IMR-90 (cell line): ENCODE data around the gene MPP4. TPM values are rescaled to one million over a fixed set of nuclear protein-coding genes. Genes with fewer than 3 reads are reported as not detected.

Experiments used
- ATAC-seq: fragments of 200-7000 bp; cut with Tn5 transposase; 2 replicates; pipeline ENCODE4 v1.9.1; 2020; ENCODE audit warnings: low read depth, mild to moderate bottlenecking, moderate library complexity
- BruUV-seq: library from RNA; stranded (reverse); fragments of 400-500 nt; replicated peaks from 2 replicates; lab custom pipeline; 2021; lab: Mats Ljungman, UMichigan
- CTCF ChIA-PET: fragments of 300-600 bp; formaldehyde crosslinking; extraction: SDS; loops from one replicate; lab custom pipeline; 2021; ENCODE audit warnings: antibody characterized with exemption; lab: Yijun Ruan, JAX
- POLR2A ChIA-PET: fragments of 300-600 bp; sonication (Branson Sonifier 250); formaldehyde crosslinking; loops from one replicate; lab custom pipeline; 2022; ENCODE audit warnings: antibody characterized with exemption; ENCODE audit not compliant: unreplicated experiment; lab: Charles Lee
- DNase-seq: peaks from one replicate; pipeline ENCODE4 v3.0.0; 2013
- H2AFZ ChIP-seq: replicated peaks from 2 replicates; pipeline ENCODE3; 2013; ENCODE audit warnings: low read length, mild to moderate bottlenecking; ENCODE audit not compliant: poor library complexity
- H2AK5ac ChIP-seq: 2 replicates; pipeline ENCODE4 v1.6.1; 2013; ENCODE audit warnings: low read depth, low read length, inconsistent platforms
- H2AK9ac ChIP-seq: replicated peaks from 2 replicates; pipeline ENCODE3; 2013; ENCODE audit warnings: mild to moderate bottlenecking, low read depth, low read length, moderate library complexity; ENCODE audit not compliant: poor library complexity
- H2BK120ac ChIP-seq: 2 replicates; pipeline ENCODE4 v1.6.1; 2013; ENCODE audit warnings: low read depth, low read length, inconsistent platforms
- H2BK15ac ChIP-seq: 3 replicates; pipeline ENCODE4 v1.6.1; 2013; ENCODE audit warnings: low read depth, low read length, inconsistent platforms
- H2BK20ac ChIP-seq: 2 replicates; pipeline ENCODE4 v1.6.1; 2013; ENCODE audit warnings: low read depth, mild to moderate bottlenecking, inconsistent platforms, low read length, moderate library complexity
- H2BK5ac ChIP-seq: 2 replicates; pipeline ENCODE4 v1.6.1; 2013; ENCODE audit warnings: mild to moderate bottlenecking, low read depth, low read length, inconsistent platforms; ENCODE audit not compliant: poor library complexity, severe bottlenecking
- H3K14ac ChIP-seq: replicated peaks from 2 replicates; pipeline ENCODE4 v1.6.1; 2013; ENCODE audit warnings: low read depth, low read length, inconsistent platforms
- H3K18ac ChIP-seq: 2 replicates; pipeline ENCODE4 v1.6.1; 2013; ENCODE audit warnings: low read depth, low read length, control low read depth
- H3K23ac ChIP-seq: 2 replicates; pipeline ENCODE4 v1.6.1; 2013; ENCODE audit warnings: low read depth, low read length, inconsistent platforms
- H3K27ac ChIP-seq: 2 replicates; pipeline ENCODE4 v1.5.1; 2013; ENCODE audit warnings: mild to moderate bottlenecking, control low read depth, low read length; ENCODE audit not compliant: insufficient read depth
- H3K27me3 ChIP-seq: 2 replicates; pipeline ENCODE4 v1.6.1; 2013; ENCODE audit warnings: low read length; ENCODE audit not compliant: control insufficient read depth, insufficient read depth
- H3K36me3 ChIP-seq: 2 replicates; pipeline ENCODE4 v1.6.1; 2013; ENCODE audit warnings: low read length, mixed read lengths; ENCODE audit not compliant: control insufficient read depth, insufficient read depth
- H3K4ac ChIP-seq: 2 replicates; pipeline ENCODE4 v1.6.1; 2013; ENCODE audit warnings: low read depth, low read length, inconsistent platforms
- H3K4me1 ChIP-seq: 2 replicates; pipeline ENCODE4 v1.6.1; 2013; ENCODE audit warnings: low read length, mixed read lengths; ENCODE audit not compliant: control insufficient read depth, insufficient read depth
- H3K4me2 ChIP-seq: 2 replicates; pipeline ENCODE4 v1.6.1; 2013; ENCODE audit warnings: low read depth, mild to moderate bottlenecking, control low read depth, low read length, moderate library complexity
- H3K4me3 ChIP-seq: 2 replicates; pipeline ENCODE4 v1.5.1; 2013; ENCODE audit warnings: low read depth, mild to moderate bottlenecking, control low read depth, low read length, moderate library complexity; ENCODE audit not compliant: insufficient read depth
- H3K56ac ChIP-seq: 2 replicates; pipeline ENCODE4 v1.6.1; 2013; ENCODE audit warnings: low read length, inconsistent platforms; ENCODE audit not compliant: insufficient read depth; ENCODE audit errors: extremely low read depth
- H3K79me1 ChIP-seq, 2 experiments: 2 replicates each; pipeline ENCODE4 v1.6.1; 2013; ENCODE audit warnings: low read length in 2 of 2, inconsistent platforms in 1 of 2, low read depth in 1 of 2
- H3K9ac ChIP-seq: 2 replicates; pipeline ENCODE4 v1.6.1; 2013; ENCODE audit warnings: low read depth, low read length, control low read depth
- H3K9me1 ChIP-seq: 2 replicates; pipeline ENCODE4 v1.6.1; 2013; ENCODE audit warnings: low read length, inconsistent platforms; ENCODE audit not compliant: insufficient read depth
- H3K9me3 ChIP-seq: 2 replicates; pipeline ENCODE4 v1.6.1; 2013; ENCODE audit warnings: low read length; ENCODE audit not compliant: control insufficient read depth, insufficient read depth
- H4K20me1 ChIP-seq: 2 replicates; pipeline ENCODE4 v1.6.1; 2013; ENCODE audit warnings: low read length, inconsistent platforms; ENCODE audit not compliant: insufficient read depth
- H4K5ac ChIP-seq: 2 replicates; pipeline ENCODE4 v1.6.1; 2013; ENCODE audit warnings: mild to moderate bottlenecking, low read depth, low read length, control low read depth
- H4K8ac ChIP-seq, 2 experiments: 2 replicates each; pipeline ENCODE4 v1.6.1; 2013; ENCODE audit warnings: low read depth in 2 of 2, low read length in 2 of 2, control low read depth in 1 of 2, inconsistent platforms in 1 of 2
- H4K91ac ChIP-seq: 2 replicates; pipeline ENCODE4 v1.6.1; 2013; ENCODE audit warnings: low read depth, low read length, inconsistent platforms; ENCODE audit not compliant: insufficient read depth
- CTCF ChIP-seq: conservative IDR thresholded peaks from 2 replicates; pipeline ENCODE4 v1.5.1; 2012; ENCODE audit warnings: mild to moderate bottlenecking, low read depth, low read length, improper control_type of control experiment
- MXI1 ChIP-seq: IDR thresholded peaks from 2 replicates; pipeline ENCODE4 v1.6.1; 2012; ENCODE audit warnings: low read depth, mild to moderate bottlenecking, low read length, moderate library complexity, borderline replicate concordance
- RAD21 ChIP-seq: IDR thresholded peaks from 2 replicates; pipeline ENCODE4 v1.6.1; 2012; ENCODE audit warnings: low read length, improper control_type of control experiment
- RCOR1 ChIP-seq: IDR thresholded peaks from 2 replicates; pipeline ENCODE4 v1.6.1; 2012; ENCODE audit warnings: mild to moderate bottlenecking, low read length, improper control_type of control experiment; ENCODE audit not compliant: insufficient replicate concordance
- WGBS, 2 experiments: methylation state at CpG; one replicate each; pipeline versions ENCODE4 v1.1.5 to v1.1.7; 2013; ENCODE audit warnings: missing lambda C conversion rate in 2 of 2; ENCODE audit not compliant: insufficient read length in 1 of 2; ENCODE audit errors: extremely low coverage in 2 of 2; 5-methylcytosine and 5-hydroxymethylcytosine counted together
- dilution Hi-C: fragments of 300-500 bp; cut with HindIII; formaldehyde crosslinking; loops from one replicate; pipeline ENCODE4 v1.14.3; 2018; ENCODE audit warnings: low sequenced_read_pairs; ENCODE audit not compliant: unreplicated experiment
- in situ Hi-C: fragments of 300-500 bp; cut with MboI; formaldehyde crosslinking; loops from 3 replicates; pipeline ENCODE4 v1.14.3; 2019; ENCODE audit warnings: low sequenced_read_pairs, inconsistent platforms, mixed read lengths
- intact Hi-C: fragments of 100-400 bp; cut with micrococcal nuclease; formaldehyde crosslinking; loops from 2 replicates; pipeline ENCODE4 v1.10.0; 2022
- polyA plus RNA-seq, 3 experiments: library from polyadenylated mRNA; depleted of rRNA; stranded (reverse); fragments of >200 nt; gene quantifications; 2 replicates each; pipeline ENCODE4 v1.2.3, GENCODE V29; 2012; ENCODE audit warnings: low replicate concordance in 1 of 3
- total RNA-seq: library from RNA; depleted of rRNA; stranded (reverse); fragments of >200 nt; gene quantifications from 2 replicates; pipeline ENCODE4 v1.2.3, GENCODE V29; 2012

The MPP4 gene
- total and polyA plus RNA-seq, 2 of the 4 experiments (the other 2 are of a cell fraction), result 11.8 to 14.9 TPM

- no peak overlapping the region for H4K8ac ChIP-seq
- no peak overlapping the region for H3K56ac ChIP-seq
- no peak overlapping the region for H3K4ac ChIP-seq
- no peak overlapping the region for H3K18ac ChIP-seq
- H3K36me3 ChIP-seq, result peaks cover 17% of the 10 kb centered on the region
- no peak overlapping the region for H2AK5ac ChIP-seq
- no peak overlapping the region for H2BK15ac ChIP-seq
- ATAC-seq, result peak; percentile 27; the same call in 1 of the 2 replicates
- POLR2A ChIA-PET, result no interaction called here
- H2BK5ac ChIP-seq, result no peak overlapping the region
- intact Hi-C loops (no loop called here), in situ Hi-C loops (no loop called here), dilution Hi-C loops (no loop called here)
- no peak overlapping the region for H4K91ac ChIP-seq
- H3K79me1 ChIP-seq, result no peaks in the 10 kb centered on the region
- no peak overlapping the region for H3K4me2 ChIP-seq
- no peaks in the 10 kb centered on the region for H3K4me1 ChIP-seq
- H3K9me1 ChIP-seq, result no peaks in the 10 kb centered on the region; the same call in 1 of the 2 replicates
- no peak overlapping the region for H3K4me3 ChIP-seq
- TF ChIP-seq MXI1 (no peak), RCOR1 (no peak), RAD21 (no peak), CTCF (no peak)
- H2AFZ ChIP-seq, result no peak overlapping the region
- no peaks in the 10 kb centered on the region for H3K9me3 ChIP-seq
- H4K5ac ChIP-seq, result no peak overlapping the region
- DNase-seq, result peak; percentile 12
- WGBS, 2 experiments, result 100% methylated on average over 1 of the region's 2 CpGs; no CpG with 5 or more reads in 1 of the 2 experiments
- no peak overlapping the region for H2AK9ac ChIP-seq
- BruUV-seq, result no TSS peak
- H2BK120ac ChIP-seq, result no peak overlapping the region
- H4K20me1 ChIP-seq, result no peaks in the 10 kb centered on the region
- H2BK20ac ChIP-seq, result no peak overlapping the region
- H3K27ac ChIP-seq, result no peak overlapping the region
- no peak overlapping the region for H3K14ac ChIP-seq
- no peak overlapping the region for H3K9ac ChIP-seq
- CTCF ChIA-PET, result interaction anchor here (1.1 kb wide), 1 partner anchor 21 kb away, joined by 3 read pairs; no protein-coding TSS in a partner anchor
- no peaks in the 10 kb centered on the region for H3K27me3 ChIP-seq
- no peak overlapping the region for H3K23ac ChIP-seq
These were observed 69.9 kb downstream of the MPP4 start for GRCh38 chr2:201628545-201628944.
